Neural cell (in vitro differentiated cells): ENCODE data around the gene PMS2.
"Not testable (repeated sequence)": the region's sequence is repeated elsewhere in the genome, so short reads cannot be mapped to it uniquely, and the experiment has no call there.

ENCODE experiments used
- EP300 ChIP-seq: fragments of 450-650 bp; conservative IDR thresholded peaks from 2 replicates; pipeline ENCODE4 v1.6.1; 2014; ENCODE audit warnings: antibody characterized with exemption, mild to moderate bottlenecking, moderate library complexity; ENCODE audit not compliant: poor library complexity, severe bottlenecking
- EZH2 ChIP-seq: fragments of 200-600, 300-800 bp; shearing (Covaris generic), sonication (generic); IDR thresholded peaks from 2 replicates; pipeline ENCODE4 v1.6.1; 2014; ENCODE audit warnings: antibody characterized with exemption, low read length, borderline replicate concordance, mild to moderate bottlenecking; ENCODE audit not compliant: insufficient read depth, poor library complexity, severe bottlenecking
- RAD21 ChIP-seq: fragments of 450-650 bp; conservative IDR thresholded peaks from 2 replicates; pipeline ENCODE4 v1.6.1; 2014; ENCODE audit warnings: antibody characterized with exemption, mild to moderate bottlenecking, moderate library complexity
- REST ChIP-seq: IDR thresholded peaks from 2 replicates; pipeline ENCODE4 v1.6.1; 2012; ENCODE audit warnings: borderline replicate concordance
- TF ChIP-seq, protein P1 (sequence below): fragments of 450-650 bp; IDR thresholded peaks from 2 replicates; pipeline ENCODE4 v1.5.1; 2014; ENCODE audit warnings: antibody characterized with exemption, mild to moderate bottlenecking, moderate library complexity; ENCODE audit not compliant: poor library complexity, severe bottlenecking

DNA sequence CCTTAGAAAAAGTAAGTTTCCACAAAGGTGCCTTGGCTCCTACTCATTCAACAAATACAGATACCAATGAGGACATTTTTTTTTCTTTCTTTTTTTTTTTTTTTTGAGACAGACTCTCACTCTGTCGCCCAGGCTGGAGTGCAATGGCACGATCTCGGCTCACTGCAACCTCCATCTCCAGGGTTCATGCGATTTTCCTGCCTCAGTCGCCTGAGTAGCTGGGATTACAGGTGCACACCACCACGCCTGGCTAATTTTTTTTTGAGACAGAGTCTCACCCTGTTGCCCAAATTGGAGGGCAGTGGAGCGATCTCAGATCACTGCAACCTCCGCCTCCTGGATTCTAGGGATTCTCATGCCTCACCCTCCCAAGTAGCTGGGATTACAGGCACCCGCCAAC, 42.3 kb upstream of the PMS2 start:
- not testable (repeated sequence) for TF ChIP-seq EZH2, RAD21, EP300, REST
- TF ChIP-seq, protein P1, sequence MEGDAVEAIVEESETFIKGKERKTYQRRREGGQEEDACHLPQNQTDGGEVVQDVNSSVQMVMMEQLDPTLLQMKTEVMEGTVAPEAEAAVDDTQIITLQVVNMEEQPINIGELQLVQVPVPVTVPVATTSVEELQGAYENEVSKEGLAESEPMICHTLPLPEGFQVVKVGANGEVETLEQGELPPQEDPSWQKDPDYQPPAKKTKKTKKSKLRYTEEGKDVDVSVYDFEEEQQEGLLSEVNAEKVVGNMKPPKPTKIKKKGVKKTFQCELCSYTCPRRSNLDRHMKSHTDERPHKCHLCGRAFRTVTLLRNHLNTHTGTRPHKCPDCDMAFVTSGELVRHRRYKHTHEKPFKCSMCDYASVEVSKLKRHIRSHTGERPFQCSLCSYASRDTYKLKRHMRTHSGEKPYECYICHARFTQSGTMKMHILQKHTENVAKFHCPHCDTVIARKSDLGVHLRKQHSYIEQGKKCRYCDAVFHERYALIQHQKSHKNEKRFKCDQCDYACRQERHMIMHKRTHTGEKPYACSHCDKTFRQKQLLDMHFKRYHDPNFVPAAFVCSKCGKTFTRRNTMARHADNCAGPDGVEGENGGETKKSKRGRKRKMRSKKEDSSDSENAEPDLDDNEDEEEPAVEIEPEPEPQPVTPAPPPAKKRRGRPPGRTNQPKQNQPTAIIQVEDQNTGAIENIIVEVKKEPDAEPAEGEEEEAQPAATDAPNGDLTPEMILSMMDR, result not testable (repeated sequence)
